Adrenal gland (tissue), 12 donors: Measurements from ENCODE around the gene OSBPL6. TPM values are rescaled to one million over a fixed set of nuclear protein-coding genes. Genes with fewer than 3 reads are reported as not detected.

Source experiments
- DNase-seq, 7 donors: peaks; one replicate each; pipeline ENCODE4 v3.0.0-alpha.2; 2019 to 2020
- H3K27ac ChIP-seq, 5 donors: fragments of 200-600 bp; sonication (generic) in 4 of 5; 1 replicate in 3 of 5; 2 replicates in 2 of 5; pipeline versions ENCODE4 v1.5.1 to v1.8.0; 2016 to 2020; ENCODE audit warnings: mild to moderate bottlenecking in 1 of 5
- H3K27me3 ChIP-seq: fragments of 200-600 bp; 2 replicates; pipeline ENCODE4 v1.8.0; 2021
- H3K36me3 ChIP-seq, 2 donors: fragments of 200-600 bp; replicated peaks in 1 of 2; 1 replicate in 1 of 2; 2 replicates in 1 of 2; pipeline versions ENCODE4 v1.5.1 to v1.8.0; 2018 to 2022
- H3K4me1 ChIP-seq, 2 donors: fragments of 200-600 bp; replicated peaks in 1 of 2; 1 replicate in 1 of 2; 2 replicates in 1 of 2; pipeline versions ENCODE4 v1.5.1 to v1.8.0; 2018 to 2021
- H3K4me3 ChIP-seq, 4 donors: fragments of 200-600 bp; sonication (generic) in 3 of 4; one replicate each; pipeline ENCODE4 v1.5.1; 2016 to 2018
- H3K9me3 ChIP-seq, 3 donors: fragments of 200-600 bp; sonication (generic) in 1 of 3; replicated peaks in 1 of 3; 1 replicate in 2 of 3; 2 replicates in 1 of 3; pipeline versions ENCODE4 v1.5.1 to v1.8.0; 2016 to 2021
- POLR2A ChIP-seq, 2 donors: fragments of 450-650 bp; IDR thresholded peaks; one replicate each; pipeline ENCODE4 v1.6.1; 2017; ENCODE audit warnings: antibody characterized with exemption in 2 of 2, mild to moderate bottlenecking in 2 of 2, moderate library complexity in 1 of 2
- WGBS, 4 donors: extraction: QIAGEN DNeasy Blood & Tissue Kit in 2 of 4; methylation state at CpG; one replicate each; pipeline versions ENCODE4 v1.1.5 to v1.1.7; 2013 to 2017; 5-methylcytosine and 5-hydroxymethylcytosine counted together
- intact Hi-C, 2 donors: fragments of 100-400 bp; cut with DNase I; formaldehyde crosslinking; loops; one replicate each; pipeline versions ENCODE4 v1.14.1 to v1.15.0; 2022 to 2023
- polyA plus RNA-seq, 3 donors: library from polyadenylated mRNA; stranded (reverse); fragments of 200-250 nt in 2 of 3; fragments of 350-450 nt in 1 of 3; fragmentation: Illumina TruSeq in 1 of 3; extraction: RNeasy Lipid Tissue Mini Kit (QIAGEN cat#74804) in 1 of 3; gene quantifications; one replicate each; pipeline ENCODE4 v1.2.3, GENCODE V29; 2013 to 2014
- total RNA-seq, 9 donors: library from RNA; depleted of rRNA in 4 of 9; stranded (reverse); fragments of >200 nt in 4 of 9; fragments of 120-200 nt in 1 of 9; fragmentation: NEBNext Ultra II Directional in 1 of 9; extraction: Animal tissue kit (Norgen Biotek cat#: 25700) in 1 of 9; gene quantifications; one replicate each; pipeline versions ENCODE4 v1.1.0 to v1.2.4, GENCODE V29; 2013 to 2023
- TF ChIP-seq, protein P1 (sequence below), 6 experiments: fragments of 450-650 bp in 4 of 6; fragments of 200-600 bp in 2 of 6; sonication (generic) in 1 of 6; IDR thresholded peaks; 1 replicate in 5 of 6; 2 replicates in 1 of 6; pipeline versions ENCODE4 v1.5.1 to v1.8.0; 2016 to 2021; ENCODE audit warnings: antibody characterized with exemption in 6 of 6, mild to moderate bottlenecking in 2 of 6, moderate library complexity in 1 of 6
- donor health status: healthy with polysubstance abuse.
- donor health status: Bipolar disorder and iron deficiency.
- donor health status: DM: yes; HTN: yes; CAD: no.
- donor health status: DM: no; HTN: no; CAD: no.
- donor health status: DM: no; HTN: no; CAD: no.
- donor health status: DM: yes; HTN: yes; CAD: no.

OSBPL6 gene
- total and polyA plus RNA-seq, 12 donors: 0.16 to 12.0 (median 0.98) TPM; not detected in 1

DNA sequence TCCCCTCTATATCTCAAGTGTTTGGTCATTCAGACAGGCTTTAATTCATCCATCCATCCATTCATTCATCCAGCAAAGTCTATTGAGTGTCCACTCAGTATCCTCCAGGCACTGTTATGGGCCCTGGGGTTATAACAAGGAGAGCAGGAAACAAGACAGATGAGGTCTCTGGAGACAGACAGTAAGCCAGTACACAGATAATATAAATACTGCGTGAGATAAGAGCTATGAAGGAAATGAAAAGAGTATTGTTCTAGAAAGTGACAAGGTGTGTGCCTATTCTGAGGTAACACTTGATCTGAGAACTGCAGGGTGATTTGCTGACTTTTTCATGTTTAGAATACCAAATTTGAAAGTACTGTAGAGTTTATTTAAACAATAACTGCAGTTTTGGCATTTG lies 98.3 kb downstream of the OSBPL6 start:
- intact Hi-C loops: no loop called here
- no peaks in the 10 kb centered on the region for H3K9me3 ChIP-seq
- no peak overlapping the region for H3K4me3 ChIP-seq
- no peak for TF ChIP-seq POLR2A (IDR thresholded peaks at IDR 0.05)
- TF ChIP-seq, protein P1, sequence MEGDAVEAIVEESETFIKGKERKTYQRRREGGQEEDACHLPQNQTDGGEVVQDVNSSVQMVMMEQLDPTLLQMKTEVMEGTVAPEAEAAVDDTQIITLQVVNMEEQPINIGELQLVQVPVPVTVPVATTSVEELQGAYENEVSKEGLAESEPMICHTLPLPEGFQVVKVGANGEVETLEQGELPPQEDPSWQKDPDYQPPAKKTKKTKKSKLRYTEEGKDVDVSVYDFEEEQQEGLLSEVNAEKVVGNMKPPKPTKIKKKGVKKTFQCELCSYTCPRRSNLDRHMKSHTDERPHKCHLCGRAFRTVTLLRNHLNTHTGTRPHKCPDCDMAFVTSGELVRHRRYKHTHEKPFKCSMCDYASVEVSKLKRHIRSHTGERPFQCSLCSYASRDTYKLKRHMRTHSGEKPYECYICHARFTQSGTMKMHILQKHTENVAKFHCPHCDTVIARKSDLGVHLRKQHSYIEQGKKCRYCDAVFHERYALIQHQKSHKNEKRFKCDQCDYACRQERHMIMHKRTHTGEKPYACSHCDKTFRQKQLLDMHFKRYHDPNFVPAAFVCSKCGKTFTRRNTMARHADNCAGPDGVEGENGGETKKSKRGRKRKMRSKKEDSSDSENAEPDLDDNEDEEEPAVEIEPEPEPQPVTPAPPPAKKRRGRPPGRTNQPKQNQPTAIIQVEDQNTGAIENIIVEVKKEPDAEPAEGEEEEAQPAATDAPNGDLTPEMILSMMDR (IDR thresholded peaks at IDR 0.05): no peak
- no peaks in the 10 kb centered on the region for H3K4me1 ChIP-seq
- WGBS, 4 donors: 63 to 81% (median 64%) methylated on average over 1 of the region's 1 CpG
- H3K27ac ChIP-seq: no peak overlapping the region
- H3K27me3 ChIP-seq: peaks cover 3% of the 10 kb centered on the region
- no peaks in the 10 kb centered on the region for H3K36me3 ChIP-seq
- no peak for DNase-seq

DNA sequence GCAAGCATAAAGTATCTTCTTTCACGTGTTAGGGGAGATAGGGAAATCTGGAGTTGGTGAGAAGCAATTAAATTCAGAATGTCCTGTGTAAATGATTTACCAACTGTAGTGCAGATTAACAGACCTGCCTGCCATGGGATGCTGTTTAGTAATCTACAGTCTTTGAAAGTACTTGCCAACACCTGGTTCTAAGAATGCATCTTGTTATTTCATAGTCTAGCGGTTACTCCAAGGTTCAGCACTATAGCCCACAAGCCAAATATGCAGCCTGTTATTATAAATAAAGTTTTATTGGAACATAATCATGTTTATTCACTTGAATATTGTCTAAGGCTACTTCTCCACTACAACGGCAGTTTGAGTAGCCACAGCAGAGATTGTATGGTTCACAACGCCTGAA lies 100.8 kb downstream of the OSBPL6 start:
- 82 to 88% (median 87%) methylated on average over 4 of the region's 4 CpGs for WGBS, 4 donors
- Histone ChIP-seq H3K4me3 (no peak overlapping the region), H3K36me3 (no peaks in the 10 kb centered on the region), H3K4me1 (no peaks in the 10 kb centered on the region), H3K27ac (no peak overlapping the region), H3K27me3 (peaks cover 3% of the 10 kb centered on the region), H3K9me3 (no peaks in the 10 kb centered on the region)
- intact Hi-C loops: no loop called here
- DNase-seq: no peak
- TF ChIP-seq POLR2A (IDR thresholded peaks at IDR 0.05): no peak
- TF ChIP-seq, protein P1 (IDR thresholded peaks at IDR 0.05): no peak

DNA sequence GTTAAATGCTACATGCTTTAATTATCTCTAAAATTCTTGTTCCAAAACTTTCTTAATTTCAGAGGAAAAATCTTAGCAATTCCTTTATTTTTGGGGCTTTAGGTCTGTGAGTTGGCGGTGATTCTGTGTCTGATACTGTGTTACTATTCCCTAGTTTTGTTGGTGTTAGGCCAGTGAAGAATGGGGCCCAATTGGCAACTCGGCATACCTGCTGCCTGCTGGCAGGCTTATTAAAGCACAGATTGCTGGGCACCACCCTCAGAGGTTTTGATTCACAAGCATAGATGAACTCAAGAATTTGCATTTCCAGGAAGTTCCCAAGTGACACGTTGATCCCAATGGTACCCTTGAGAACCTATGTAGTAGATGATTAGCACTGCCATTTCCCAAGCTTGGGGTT lies 101.6 kb downstream of the OSBPL6 start:
- DNase-seq: no peak
- H3K4me3 ChIP-seq: no peak overlapping the region
- H3K36me3 ChIP-seq: no peaks in the 10 kb centered on the region
- no peak overlapping the region for H3K27ac ChIP-seq
- H3K4me1 ChIP-seq: no peaks in the 10 kb centered on the region
- TF ChIP-seq, protein P1 (IDR thresholded peaks at IDR 0.05): no peak
- no peak for TF ChIP-seq POLR2A (IDR thresholded peaks at IDR 0.05)
- WGBS, 4 donors: 79 to 92% (median 86%) methylated on average over 3 of the region's 3 CpGs
- intact Hi-C loops: no loop called here
- H3K27me3 ChIP-seq: peaks cover 3% of the 10 kb centered on the region
- no peaks in the 10 kb centered on the region for H3K9me3 ChIP-seq

DNA sequence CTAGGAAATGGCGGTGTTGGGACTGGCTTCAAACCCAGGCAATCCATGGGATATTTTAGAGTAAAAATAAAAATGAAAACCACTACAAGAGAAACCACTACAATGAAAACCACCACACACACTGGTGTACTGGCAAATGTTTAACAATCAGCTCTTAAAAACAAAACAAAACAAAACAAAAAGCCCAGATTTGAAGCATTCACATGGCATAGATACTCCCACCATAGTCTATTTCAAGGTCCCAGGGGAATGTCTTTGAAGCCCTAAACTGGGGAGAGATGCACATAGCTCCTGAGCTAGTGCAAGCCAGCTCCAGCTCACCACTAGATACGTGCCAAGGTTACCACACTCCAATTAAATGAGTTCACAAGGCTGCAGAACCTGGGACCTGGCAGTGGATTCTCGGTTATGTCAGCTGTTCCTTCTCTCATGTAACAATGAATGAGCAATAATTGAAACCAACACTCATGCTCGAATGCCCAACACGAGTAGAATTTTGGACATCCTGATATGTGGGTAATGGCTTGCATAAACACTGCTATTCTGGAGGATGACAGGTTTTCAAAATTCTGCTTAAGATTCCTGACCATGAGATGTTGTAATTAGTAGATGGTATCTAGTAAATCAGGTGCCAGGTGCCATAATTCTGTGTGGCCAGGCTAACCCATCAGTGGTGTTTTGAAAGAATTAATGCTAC lies 102.2 kb downstream of the OSBPL6 start:
- DNase-seq: no peak
- no peak overlapping the region for H3K4me3 ChIP-seq
- H3K4me1 ChIP-seq: no peaks in the 10 kb centered on the region
- no peak for TF ChIP-seq POLR2A (IDR thresholded peaks at IDR 0.05)
- TF ChIP-seq, protein P1 (IDR thresholded peaks at IDR 0.05): no peak
- WGBS, 4 donors: 72 to 88% (median 87%) methylated on average over 5 of the region's 5 CpGs
- no peaks in the 10 kb centered on the region for H3K9me3 ChIP-seq
- no peaks in the 10 kb centered on the region for H3K36me3 ChIP-seq
- intact Hi-C loops: no loop called here
- peaks cover 3% of the 10 kb centered on the region for H3K27me3 ChIP-seq
- H3K27ac ChIP-seq: no peak overlapping the region
